Hematopoietic multipotent progenitor cell treated with erythropoietin and hydrocortisone succinate and interleukin-3 and kit ligand, for 15 days (in vitro differentiated cells): ENCODE data around the gene DNM2.

Experiments used
- DNase-seq: peaks from one replicate; pipeline ENCODE4 v3.0.0-alpha.2; 2015; ENCODE audit warnings: low spot score

The DNM2 gene

DNA sequence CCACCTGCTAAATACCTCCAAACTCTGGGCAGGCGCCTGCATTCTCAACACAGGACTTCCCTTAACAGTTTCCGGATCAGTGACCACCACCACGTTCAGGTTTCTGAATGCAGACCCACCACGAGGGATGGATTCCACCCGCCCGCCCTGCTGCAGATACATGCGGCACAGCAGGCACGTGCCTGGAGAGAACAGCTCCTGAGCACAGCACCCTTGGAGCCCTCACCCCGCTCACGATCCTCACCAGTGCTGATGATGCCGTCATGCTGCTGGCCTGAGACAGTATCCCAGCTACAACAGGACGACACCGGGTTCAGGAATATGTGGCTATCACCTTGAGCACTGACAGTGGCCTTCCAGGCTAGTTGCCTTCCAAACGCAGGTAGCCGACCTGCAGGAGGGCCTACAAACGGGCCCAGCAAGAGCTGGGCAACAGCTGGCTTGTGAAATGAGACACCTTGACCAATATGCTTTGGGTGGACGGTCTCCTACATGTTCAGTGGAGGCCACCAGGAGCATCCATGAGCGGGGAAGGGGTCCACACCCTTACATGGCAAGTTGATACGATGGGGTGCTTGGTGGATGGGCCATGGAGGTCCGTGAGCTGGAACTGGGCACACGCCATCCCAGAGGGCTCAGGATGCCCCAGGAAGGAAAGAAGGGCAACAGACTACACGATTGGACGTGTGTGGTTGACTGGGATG, 26.5 kb upstream of the DNM2 start:
- no peak for DNase-seq

DNA sequence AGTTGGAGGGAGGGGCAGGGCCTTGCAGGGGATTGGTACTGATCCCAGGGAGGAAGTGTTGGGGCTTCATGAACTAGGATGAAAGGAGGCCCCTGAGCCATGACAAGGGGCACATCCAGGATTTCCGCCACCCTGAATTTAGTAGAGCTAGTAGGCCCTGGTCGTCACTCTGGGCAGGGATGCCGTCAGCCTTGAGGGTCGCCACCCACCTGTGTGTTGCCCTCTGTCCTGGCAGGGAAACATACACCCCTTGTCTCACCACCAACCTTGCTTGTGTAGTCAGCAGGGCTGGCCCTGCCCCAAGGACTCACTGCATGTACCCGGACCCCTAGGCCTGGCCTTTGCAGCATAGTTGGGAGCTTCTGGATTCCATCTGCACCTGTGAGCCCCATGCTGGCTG, 26.0 kb upstream of the DNM2 start:
- DNase-seq, result no peak

DNA sequence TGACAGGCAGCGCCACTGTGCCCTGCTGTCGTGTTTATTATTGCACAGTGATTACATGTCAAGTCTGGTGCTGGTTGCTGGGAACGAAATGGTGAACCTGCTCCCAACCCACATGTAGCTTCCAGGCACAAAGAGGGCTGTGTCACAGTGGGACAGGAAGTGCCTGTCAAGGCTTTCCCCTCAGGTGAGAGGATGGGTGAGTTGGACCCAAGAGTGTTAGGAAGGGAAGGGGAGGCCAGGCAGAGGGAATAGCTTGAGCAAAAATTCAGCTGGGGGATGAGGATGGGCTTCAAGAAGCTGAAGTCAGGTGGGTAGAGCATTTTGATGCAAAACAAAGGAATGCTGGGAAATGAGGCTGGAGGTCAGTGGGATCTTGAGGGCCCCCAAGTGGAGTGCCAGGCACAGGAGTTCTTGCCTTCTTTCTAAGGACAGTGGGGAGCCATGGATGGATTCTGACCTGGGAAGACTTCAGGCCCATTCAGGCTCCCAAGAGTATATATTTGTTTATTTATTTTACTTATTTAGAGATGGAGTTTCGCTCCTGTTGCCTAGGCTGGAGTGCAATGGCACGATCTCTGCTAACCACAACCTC, 25.1 kb upstream of the DNM2 start:
- DNase-seq, result no peak

DNA sequence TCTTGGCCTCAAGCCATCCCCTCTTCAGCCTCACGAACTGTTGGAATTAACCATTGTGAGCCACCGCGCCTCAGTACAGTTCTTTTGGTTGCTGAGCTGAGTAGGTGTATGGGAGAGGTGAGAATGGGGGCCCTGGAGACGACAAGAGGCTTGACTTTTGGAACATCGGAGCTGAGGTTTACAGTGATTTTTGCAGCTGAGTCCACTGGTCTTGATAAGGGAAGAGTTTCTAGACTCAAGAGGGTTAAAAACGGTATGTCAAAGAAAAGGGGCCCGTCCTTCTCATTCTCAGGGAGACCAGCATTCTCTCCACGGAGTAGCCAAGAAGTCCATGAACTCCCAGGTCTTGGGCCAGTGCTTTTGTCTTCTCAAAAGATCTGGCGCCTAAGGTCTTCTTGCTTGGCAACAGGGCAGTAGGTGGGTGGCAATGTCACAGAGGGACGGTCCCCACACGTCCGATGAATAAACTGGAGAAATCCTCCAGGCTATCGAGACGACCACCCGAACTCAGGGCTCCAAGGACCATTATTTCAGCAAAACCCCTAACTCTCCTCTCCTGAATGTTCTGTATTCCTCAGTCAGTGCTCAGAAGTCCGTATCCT, 23.1 kb upstream of the DNM2 start:
- DNase-seq, result no peak

DNA sequence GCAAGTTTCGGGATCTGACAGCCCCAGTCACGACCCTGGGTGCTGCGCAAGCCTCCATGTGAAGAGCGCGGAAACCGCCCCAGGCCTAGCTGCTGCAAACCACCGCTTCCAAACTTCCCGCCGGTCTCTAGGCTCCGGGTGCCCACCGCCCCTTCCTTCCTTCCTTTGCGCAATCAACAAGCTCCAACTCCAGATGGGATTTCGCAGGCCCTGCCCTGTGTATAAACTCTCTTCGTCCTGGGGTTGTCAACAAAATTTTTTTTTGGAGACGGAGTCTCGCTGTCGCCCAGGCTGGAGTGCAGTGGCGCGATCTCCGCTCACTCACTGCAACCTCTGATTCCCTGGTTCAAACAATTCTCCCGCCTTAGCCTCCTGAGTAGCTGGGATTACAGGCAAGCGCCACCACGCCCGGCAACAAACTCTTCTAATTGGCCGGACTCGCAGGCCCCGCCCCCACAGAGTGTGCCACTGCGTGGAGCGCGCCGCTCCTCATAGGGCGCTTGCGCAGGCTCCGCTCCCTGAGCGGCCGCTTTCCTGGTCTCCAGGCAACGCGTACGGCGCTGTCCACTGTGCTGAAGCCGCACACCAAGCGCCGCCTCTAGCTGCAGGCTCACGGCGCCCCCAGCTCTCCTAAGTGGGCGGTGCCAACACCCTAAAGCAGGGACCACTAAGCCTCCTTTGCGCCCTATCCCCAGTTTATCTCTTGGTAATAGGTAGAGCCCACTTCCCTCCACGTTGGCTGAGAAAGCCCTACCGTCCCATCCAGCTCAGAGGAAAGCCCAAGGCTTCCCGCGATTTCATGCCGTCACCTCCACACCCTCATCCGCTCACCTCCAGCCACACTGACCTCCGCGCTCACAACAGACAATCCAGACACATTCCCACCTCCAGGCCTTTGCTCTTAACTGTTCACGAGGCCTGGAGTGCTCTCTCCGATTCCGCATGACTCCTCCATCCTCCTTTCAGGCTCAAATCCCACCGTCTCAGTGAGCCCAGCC, 22.2 kb upstream of the DNM2 start:
- peak; percentile 90 for DNase-seq

DNA sequence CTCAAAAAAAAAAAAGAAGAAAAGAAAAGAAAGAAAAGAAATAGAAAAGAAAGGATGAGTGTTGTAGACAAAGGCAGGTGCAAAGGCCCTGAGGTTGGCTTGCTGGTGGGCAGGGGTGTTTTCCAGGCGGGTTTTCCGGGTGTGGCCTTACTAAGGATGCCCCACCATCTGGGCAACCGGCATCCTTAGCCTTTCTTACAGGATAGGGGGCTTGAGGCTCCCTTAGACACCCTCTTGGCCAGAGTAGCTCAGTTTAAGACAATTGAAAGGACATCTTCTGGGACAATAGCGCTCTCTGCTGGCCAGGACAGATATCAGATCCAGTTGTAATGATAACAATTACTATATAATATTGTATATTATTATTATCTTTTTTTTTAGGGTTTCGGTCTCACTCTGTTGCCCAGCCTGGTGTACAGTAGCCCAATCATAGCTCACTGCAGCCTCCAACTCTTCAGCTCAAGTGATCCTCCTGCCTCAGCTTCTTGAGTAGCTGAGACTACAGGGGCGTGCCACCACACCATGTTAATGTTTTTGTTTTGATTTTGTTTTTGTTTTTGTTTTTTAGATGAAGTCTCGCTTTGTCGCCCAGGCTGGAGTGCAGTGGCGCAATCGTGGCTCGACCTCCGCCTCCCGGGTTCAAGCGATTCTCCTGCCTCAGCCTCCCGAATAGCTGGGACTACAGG, 18.1 kb upstream of the DNM2 start:
- DNase-seq, result peak; percentile 77

DNA sequence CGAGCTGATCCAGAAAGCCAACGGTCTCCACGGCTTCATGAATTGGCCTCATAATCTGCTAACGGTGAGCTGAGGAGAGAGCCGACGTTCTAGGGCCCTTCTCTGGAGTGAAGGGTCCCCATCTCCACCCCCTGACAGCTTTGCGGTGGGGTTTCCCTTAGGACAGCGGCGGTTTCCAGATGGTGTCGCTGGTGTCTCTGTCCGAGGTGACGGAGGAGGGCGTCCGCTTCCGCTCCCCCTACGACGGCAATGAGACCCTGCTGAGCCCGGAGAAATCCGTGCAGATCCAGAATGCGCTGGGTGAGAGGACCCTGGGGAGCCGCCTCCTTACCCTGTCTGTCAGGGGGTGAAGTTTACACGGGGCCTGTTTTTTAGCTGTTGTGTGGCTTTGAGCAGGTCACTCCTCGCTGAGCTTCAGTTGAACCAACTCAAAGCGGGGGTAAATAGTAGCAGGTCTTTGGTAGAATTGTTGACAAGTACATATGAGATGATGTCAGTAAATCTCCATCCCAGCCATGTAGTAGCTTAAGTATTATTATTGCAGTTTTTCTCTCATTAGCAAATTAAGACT, 15.8 kb upstream of the DNM2 start:
- DNase-seq, result no peak

DNA sequence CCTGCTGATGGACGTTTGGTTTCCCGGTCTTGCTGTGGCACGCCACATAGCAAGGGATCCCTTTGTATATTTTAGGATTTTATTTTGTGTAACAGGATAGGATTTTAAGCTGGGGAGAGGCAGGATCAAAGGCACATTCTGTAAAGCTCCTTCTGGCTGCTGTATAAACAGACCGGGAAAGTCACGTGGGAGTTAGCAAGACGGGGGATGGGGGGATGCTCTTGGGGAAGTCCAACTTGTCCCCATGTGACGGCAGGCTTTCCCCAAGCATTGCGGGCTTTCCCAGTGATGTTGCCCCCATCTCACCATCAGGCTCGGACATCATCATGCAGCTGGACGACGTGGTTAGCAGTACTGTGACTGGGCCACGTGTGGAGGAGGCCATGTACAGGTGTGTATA, 10.9 kb upstream of the DNM2 start:
- DNase-seq, result no peak

DNA sequence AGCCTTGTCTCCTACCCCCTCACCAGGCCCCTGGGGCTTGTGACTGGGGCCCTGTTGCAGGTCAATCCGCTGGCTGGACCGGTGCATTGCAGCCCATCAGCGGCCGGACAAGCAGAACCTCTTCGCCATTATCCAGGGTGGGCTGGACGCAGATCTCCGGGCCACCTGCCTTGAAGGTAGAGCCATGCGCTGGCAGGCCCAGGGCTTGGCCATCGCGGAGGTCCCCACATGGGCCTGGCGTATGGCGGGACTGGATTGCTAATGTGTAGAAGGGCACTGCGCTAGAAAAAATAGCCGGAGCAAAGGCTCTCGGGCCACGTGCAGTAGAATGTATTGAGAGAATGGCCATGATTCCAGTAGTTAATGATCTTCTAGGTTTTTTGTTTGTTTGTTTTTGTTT, 10.4 kb upstream of the DNM2 start:
- DNase-seq, result no peak

DNA sequence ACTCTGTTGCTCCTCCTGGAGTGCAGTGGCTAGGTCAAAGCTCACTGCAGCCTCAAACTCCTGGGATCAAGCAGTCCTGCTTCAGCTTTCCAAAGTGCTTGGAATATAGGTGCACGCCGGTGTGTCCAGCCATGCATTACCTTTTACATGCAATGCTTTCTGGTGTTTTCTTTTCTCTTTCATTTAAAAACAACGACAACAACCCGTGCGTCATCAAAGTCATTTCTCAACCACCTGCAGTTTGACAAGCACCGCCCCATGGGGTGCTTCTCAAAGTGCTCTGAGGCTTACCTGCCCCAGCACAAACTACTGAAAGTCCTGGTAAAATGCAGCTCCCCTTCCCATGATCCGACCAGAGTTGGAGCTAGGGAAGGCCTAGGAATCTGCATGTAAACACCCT, 9.6 kb upstream of the DNM2 start:
- no peak for DNase-seq

DNA sequence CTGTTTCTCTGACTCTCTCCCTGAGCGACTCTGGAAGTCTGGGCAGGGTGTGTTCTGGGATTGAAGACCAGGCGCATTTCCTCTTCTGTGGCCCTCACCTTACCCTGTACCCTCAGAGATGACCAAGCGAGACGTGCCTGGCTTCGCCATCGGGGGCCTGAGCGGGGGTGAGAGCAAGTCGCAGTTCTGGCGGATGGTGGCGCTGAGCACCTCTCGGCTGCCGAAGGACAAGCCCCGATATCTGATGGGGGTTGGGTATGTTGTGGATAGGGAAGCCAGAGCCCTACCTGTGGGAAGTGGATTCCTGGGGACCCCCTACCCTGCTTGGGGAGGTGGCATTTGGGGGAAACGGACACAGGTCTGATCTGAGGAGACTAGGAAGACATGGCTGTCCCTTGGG, 5.8 kb upstream of the DNM2 start:
- DNase-seq, result no peak

DNA sequence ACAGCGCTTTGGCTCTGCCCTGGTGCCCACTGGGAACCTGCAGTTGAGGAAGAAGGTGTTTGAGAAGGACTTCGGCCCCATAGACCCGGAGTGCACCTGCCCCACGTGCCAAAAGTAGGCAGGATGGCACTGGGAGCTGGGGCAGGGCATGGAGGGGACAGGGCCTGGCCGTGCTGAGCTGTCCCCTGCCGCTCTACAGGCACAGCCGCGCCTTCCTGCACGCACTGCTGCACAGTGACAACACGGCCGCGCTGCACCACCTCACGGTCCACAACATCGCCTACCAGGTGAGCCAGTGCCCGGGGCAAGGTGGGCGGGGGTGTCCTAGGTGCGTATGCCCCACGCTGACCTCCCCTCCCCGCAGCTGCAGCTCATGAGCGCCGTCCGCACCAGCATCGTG, 5.1 kb upstream of the DNM2 start:
- DNase-seq, result no peak

DNA sequence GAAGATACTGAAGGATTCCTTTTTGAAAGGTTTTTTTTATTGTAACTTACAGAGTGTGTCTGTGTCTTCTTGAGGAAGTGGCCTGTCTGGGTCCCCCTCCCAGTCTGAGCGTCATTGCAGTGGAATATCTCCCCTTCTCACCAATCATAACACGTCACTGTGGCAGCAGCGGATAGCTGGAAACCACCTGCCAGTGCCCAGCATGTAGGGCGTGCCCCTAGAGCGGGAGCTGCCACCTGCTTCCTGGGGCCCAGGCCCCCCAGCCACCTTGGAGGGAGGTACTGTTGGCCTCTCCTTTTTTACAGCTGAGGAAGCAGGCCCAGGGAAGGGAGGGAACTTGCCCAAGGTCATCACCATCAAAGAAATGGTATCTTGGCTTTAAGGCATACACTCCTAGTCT, 4.6 kb upstream of the DNM2 start:
- DNase-seq, result no peak

DNA sequence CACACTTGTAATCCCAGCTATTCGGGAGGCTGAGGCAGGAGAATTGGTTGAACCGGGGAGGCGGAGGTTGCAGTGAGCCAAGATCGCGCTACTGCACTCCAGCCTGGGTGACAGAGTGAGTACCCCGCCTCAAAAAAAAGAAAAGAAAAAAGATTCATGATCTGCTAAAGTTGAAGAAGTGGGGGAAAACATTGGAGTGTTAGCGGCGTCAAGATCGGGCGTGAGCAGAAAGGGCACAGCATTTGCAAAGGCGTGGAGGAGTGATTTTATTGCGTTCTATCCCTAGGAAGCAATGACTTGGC, 874 bp upstream of the DNM2 start:
- DNase-seq, result no peak

DNA sequence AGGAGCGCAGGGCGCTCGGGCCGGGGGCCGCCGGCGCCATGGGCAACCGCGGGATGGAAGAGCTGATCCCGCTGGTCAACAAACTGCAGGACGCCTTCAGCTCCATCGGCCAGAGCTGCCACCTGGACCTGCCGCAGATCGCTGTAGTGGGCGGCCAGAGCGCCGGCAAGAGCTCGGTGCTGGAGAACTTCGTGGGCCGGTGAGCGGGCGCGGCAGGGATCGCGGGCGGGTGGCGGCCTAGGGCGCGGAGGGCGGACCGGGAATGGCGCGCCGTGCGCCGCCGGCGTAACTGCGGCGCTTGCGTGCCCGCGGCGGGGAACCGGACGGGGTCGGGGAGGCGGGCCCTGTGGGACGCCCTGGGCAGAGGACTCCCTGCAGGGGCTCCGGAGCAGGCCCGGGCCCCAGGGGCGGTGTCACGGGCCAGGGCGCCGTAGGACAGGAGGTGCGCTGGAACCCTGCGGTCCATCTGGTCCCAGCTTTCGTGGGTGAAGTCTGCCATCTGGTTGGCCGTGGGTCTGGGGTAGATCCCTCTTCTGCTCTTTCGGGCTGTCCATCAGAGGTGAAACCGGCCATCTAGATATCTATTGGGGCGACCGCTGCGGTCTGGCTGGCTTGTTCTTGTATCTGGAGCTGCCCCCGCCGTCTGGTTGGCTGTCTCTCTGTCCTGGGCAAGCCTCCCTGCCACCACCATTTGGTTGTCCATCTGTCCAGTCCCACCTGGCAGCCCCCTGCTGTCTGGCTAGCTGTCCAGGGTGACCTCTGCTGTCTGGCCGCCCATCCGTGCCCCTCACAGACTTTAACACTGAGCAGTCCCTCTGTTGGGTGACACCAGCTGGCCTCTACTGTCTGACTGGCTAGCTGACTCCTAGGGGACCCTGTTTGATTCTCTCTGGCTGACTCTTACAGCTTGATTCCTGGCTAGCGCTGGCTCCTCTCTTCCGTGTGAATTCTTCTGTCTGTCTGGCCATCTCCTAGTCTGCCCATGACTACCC, 622 bp downstream of the DNM2 start:
- DNase-seq, result peak; percentile 46

DNA sequence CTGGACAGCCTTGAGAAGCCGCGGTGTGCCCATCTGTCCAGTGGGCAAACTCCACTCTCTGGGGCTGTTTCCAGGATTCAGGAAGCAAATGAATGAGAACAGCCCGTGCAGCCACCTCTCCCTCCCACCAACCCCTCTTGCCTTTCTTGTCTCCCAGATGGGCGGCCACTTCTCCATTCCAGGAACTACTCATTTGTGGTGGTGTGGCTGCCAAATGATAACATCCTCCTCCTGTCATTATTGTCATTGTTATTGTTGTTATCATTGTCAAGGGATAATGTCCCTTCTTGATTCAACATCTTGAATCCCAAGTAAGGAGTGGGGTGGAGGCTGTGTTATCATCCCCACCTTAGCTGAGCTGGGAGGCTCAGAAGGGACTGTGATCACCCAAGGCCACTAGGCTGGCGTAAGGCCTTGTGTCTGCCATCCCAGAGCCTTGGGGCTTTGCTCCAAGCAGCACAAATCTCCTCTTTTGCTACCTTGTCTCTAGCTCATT, 1.6 kb downstream of the DNM2 start:
- DNase-seq, result peak; percentile 54

DNA sequence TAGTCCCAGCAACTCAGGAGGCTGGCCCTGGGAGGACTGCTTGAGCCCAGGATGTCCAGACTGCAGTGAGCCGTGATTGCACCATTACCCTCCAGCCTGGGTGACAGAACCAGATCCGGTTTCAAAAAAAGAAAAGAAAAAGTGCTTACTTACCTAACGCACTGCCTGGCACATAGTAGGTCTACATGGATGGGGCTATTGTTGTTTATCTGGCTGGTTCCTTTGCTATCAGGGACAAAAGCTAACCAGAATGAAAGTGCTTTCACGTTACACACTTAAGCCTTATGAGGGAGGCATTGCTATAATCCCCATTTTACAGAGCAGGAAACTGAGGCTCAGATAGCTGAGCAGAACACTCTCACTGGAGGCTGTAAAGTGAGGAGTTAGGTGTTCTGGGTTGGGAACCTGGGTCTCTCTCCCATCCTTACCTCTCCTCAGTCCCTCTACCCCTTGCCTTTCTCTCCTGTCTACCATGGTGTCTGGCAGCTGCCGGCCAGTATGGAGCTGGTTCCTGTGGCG, 2.8 kb downstream of the DNM2 start:
- no peak for DNase-seq

DNA sequence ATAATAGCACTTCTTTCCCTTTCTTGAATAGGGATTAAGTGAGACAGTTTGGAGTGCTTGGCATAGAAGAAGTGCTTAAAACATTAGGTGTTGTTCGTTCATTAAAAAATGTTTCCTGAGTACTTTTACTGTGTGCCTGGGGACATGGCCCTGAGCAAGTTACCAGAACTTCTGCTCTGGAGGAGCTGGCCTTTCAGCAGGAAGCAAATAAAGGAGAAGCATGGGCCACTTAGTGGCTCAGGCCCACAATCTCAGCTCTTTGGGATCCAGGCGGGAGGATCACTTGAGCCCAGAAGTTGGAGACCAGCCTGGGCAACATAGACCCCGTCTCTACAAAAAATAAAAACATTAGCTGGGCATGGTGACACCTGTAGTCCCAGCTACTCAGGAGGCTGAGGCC, 5.7 kb downstream of the DNM2 start:
- DNase-seq, result no peak

DNA sequence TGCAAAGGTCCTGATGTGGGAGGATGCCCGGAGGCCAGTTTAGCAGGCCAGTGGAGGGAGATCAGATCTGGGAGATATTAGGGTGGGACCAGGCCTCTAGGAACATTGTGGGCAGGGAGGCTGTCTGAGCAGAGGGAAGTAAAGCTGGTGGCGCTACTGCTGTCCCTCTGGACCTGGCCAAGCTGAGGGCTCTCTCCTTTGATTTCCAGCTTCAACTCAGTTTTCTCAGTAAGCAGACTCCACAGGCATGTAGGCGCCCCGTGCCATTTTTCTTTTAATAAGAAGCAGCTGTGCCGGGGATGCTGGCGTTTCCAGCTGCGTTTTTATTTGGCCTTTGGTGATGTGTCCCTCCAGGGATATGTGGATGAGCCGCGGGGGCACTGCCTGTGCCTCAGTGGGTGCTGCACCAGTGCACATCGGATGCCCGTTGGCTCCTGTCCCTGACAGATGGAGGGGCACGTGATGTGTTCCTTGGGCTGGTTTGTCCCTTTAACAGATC, 6.7 kb downstream of the DNM2 start:
- no peak for DNase-seq

DNA sequence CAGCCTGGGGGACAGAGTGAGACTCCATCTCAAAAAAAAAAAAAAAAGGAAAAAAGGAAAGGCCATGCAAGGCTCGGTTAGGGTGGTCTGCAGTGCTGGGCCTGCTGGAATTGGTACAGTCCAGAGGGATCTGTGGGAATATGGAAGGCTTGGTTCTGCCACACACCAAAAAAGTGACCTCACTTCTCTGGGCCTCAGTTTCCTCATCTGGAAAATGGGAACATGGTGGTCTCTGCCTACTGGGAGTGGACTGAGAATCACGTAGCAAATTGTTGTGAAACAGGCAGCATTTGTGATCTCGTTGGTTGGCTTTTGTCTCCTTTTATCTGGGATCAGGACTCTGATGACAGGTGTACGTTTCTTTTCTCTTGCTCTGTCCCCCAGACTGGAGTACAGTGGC, 7.5 kb downstream of the DNM2 start:
- DNase-seq, result no peak
